DMS53 (cell line): ENCODE results near the gene CDKAL1.
A peak's percentile ranks its signal among the peaks of the same experiment; 100 is the strongest.

Source experiments
- DNase-seq: peaks from one replicate; lab custom pipeline; 2025; lab: John Stamatoyannopoulos, UW

The CDKAL1 gene

DNA sequence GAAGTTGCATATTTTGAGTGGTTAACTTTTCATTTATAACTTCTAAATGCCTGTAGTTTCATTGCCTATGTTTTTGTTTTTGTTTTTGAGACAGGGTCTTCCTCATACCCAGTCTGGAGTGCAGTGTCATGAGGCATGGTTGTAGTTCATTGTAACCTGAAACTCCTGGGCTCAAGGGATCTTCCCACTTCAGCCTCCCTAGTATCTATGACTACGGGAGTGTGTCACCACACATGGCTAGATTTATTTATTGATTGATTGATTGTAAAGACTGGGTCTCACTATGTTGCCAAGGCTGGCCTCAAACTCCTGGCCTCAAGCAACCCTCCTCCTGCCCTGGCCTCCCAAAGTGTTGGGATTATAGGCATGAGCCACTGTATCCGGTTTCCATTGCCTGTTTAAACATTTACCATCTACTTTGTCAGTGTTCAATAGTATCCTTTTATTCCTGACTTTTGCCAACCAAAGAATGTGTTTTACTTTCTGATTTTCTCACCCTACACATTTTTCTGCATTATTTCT is 144.6 kb downstream of the CDKAL1 start:
- DNase-seq, result peak; percentile 61

DNA sequence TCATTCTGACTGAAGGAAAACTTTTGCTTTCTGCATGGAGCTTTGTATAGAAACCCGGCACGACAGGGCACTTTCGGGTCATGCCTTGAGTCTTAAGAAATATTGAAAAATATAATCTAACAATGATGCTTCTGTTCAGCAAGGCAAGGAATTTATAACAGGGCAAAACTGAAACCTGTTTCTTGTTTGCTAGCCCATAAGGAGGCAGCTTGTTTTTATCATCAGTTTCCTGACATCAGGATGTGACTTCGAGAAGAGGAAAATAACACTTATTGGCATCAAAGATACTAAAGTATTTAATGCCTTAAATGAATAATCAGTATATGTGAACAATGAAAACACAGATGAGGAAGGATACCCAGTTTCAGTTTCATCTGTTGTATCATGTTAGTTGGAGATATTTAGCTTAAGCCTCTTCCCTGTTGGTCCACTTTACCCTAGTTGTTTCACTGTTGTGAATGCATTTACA is 146.5 kb downstream of the CDKAL1 start:
- DNase-seq, result peak; percentile 36

DNA sequence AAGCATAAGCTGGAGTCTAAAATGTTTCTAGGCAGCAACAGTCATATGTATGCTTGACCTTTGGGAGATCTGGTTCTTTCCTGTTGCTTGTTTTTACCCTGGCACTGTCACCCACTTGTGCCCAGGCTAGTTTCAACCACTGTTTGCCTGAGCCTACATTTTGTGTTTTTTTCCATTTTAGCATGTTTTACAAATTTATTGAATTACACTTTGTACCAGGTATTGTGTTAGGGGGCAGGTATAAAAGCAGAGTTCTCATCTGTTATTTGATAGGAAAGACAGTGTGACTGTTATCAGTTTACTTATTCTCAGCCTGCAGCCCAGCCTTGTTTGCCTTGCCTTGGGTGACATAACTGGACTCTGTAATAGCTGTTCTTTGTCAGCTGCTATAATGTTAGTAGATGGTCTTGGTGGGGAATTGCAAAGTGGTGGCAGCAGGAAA is 147.0 kb downstream of the CDKAL1 start:
- DNase-seq, result peak; percentile 45

- DNase-seq, result no peak
These were observed 150.2 kb downstream of the CDKAL1 start for GRCh38 chr6:20684474-20684873.

GRCh38 chr6:20686142-20686541 is 151.9 kb downstream of the CDKAL1 start:
- peak; percentile 10 for DNase-seq

DNA sequence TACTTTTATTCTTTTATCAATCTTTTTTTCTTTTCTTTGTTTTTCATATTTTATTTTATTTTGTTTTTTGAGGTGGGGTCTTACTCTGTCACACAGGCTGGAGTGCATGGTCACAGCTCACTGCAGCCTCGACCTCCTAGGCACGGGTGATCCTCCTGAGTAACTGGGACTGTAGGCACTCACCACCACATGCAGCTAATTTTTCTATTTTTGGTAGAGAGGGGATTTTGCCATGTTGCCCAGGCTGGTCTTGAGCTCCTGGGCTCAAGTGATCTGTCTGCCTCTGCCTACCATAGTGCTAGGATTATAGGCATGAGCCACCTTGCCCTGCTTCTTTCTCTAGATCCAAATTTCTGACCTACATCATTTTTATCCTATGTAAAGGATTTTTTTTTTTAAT is 153.2 kb downstream of the CDKAL1 start:
- no peak for DNase-seq

DNA sequence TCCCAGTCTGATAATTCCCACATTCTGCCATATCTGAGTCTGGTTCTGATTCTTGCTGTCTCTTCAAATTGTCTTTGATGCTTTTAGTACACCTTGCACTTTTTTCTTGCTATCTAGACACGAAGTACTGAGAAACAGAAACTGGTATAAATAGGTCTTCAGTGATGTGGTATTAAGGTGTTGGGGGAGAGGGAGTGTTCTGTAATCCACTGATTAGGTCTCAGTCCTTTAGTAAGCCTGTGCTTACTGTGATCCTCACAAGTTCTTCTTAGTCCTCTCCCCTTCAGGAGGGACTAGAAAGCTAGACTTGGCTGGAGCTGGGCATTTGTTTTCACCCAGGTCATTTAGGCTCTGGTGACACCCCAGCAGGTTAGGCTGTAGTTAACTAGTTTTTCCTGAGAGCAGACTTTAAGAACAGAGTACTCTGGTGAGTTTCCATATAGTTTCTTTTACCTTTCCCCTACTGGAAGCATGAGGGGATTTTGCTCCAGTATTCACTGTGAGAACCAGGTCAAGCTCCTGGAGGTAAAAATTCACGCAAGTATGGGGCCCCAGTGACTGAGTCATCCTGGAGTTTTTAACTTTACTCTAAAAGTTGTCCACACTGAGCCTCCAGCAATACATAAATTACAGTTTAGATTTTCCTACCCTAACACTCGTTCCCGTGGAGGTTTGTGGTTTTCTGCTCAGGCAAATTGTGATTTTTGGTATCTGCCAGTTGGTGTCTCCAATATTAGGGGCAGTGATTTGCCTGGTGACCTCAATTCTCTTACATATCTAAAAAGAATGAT is 154.6 kb downstream of the CDKAL1 start:
- DNase-seq, result peak; percentile 21

GRCh38 chr6:20691185-20691584 is 156.9 kb downstream of the CDKAL1 start:
- DNase-seq, result peak; percentile 54

DNA sequence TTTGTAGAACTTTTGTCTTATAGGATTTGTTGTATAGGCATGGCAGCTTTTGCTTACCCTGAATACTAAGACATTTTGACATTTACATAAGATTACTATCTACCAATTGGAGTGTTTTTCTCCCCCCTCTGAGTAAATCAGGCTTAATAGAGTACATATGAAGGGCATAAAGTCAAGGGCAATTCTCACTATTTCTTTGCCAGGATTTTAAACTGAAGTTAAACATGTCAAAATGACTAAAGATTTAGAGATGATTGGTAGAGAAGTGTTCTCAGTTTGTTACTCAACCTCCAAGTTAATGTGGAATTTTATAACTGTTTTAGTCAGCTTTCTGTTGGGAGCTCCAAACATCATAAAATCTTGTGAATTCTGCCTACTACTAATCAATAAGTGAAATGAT is 157.8 kb downstream of the CDKAL1 start:
- DNase-seq, result no peak

DNA sequence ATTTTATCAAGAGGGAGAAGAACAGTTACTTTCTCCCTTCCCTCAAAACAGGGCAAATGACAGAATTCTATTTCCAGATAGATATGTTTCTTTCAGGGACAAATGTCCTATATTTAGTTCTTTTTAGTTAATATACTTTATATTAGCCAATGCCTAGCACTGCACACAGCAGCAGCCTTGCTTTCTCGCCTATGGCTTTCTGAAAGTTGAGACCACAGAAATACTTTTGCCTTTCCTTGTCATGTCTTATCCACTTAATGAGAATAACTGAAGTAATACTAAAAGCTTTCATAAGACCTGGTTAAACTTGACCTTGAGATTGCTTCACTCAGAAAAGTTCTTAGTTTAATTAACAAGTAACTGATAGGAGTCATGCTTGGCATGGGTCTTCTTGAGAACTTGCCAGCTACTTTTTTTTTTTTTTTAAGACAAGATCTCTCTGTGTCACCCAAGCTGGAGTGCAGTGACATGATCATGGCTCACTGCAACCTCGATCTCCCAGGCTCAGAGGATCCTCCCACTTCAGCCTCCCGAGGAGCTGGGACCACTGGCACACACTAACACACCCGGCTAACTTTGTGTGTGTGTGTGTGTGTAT is 159.3 kb downstream of the CDKAL1 start:
- peak; percentile 16 for DNase-seq

GRCh38 chr6:20696676-20697075 is 162.4 kb downstream of the CDKAL1 start:
- no peak for DNase-seq

DNA sequence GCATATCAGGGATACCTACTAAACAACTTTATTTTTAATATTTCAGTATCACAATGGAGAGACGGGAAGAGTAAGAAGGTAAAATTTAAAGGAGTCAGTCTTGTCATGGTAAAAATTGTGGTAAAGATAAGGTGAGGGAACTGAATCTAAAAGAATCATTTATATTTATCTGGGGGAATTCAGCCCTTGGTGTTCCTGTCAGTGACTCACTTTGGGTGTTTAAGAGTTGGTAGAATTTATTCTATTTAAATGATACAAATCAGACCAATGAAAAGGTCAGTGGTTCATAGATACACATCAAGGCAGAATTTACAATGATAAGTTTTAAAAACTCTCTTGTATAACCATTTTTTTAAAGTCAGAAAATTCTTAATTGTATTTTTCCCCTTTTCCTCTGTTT is 164.4 kb downstream of the CDKAL1 start:
- DNase-seq, result no peak

- DNase-seq, result peak; percentile 75
These were observed 165.1 kb downstream of the CDKAL1 start for GRCh38 chr6:20699402-20699801.

- DNase-seq, result peak; percentile 56
These were observed 166.1 kb downstream of the CDKAL1 start for GRCh38 chr6:20700375-20700774.

- no peak for DNase-seq
These were observed 168.1 kb downstream of the CDKAL1 start for GRCh38 chr6:20702366-20702765.

GRCh38 chr6:20703049-20703448 is 168.8 kb downstream of the CDKAL1 start:
- DNase-seq, result no peak

GRCh38 chr6:20704325-20705025 is 170.2 kb downstream of the CDKAL1 start:
- DNase-seq, result peak; percentile 11

DNA sequence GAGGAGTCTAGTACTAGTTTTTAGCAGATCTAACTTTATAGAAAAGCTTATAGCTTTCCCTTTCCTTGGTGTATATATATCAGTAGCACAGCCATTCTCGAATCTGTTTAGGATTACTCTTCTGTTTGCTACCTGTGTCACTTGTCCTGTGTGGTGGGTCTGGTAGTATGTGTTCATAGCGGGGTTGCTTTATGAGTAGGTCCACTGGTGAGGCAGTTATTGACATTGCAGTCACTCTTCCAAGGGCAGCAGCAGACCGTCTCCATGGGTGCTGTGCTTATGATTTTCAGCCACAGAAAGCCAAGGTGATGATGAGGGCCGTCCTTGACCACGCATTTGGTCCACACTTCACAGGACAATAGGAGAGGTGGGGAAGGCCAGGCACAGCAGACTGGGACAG is 171.5 kb downstream of the CDKAL1 start:
- DNase-seq, result peak; percentile 81

DNA sequence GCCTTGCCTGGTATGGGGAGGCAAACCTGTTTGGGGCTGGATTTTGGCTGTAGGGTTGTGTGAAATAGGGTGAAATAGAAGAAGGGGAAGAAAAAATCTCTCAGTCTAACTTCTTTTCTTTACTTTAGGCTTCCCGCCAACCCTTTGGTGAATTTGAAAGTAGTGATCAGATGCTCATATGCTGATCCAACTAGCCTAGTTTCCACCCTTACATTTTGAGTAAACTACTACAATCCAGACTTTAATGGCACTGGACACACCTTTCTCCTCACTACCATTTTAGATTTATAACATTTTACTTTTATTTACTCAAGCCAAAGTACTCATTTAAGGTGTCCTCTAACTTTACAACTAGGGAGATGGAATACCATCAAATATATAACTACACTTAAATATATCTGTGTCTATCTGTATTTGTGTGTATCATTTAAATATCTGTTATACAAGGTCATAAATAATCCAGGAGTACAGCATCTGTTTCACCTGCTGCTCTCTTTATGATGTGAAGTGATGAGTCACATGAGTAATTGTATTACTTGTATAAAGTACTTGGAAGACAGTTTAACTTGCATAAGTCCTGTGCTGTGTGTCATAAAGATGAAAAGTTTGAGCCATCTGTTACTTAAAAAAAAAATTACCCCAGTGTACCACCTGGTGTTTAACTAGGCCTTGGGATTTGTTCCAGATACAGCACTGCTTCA is 172.1 kb downstream of the CDKAL1 start:
- peak; percentile 89 for DNase-seq

DNA sequence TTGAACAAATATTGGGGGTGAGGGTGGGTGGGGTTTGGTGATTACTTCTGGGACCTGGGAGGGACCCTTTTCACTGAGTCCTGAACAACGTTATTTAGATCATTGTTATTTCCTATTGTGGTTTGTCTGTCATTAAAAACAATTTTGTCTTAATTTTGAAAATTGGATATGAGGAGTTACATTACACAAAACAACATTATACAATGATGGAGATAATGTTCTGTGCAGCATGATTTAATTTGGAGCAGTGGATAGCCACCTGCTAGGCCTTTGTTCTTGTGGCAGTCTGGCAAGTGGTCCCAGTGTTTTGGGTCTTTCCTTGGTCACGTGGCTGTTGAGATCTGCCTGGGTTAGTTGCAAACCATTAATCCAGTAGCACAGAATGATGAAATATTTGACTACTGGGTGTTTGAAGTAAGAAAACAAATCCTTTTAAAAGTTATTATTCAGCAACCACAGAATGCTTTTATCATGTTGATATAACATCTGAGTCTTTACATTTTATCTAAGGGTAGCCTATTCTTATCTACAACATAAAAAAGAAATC is 172.8 kb downstream of the CDKAL1 start:
- DNase-seq, result peak; percentile 66

DNA sequence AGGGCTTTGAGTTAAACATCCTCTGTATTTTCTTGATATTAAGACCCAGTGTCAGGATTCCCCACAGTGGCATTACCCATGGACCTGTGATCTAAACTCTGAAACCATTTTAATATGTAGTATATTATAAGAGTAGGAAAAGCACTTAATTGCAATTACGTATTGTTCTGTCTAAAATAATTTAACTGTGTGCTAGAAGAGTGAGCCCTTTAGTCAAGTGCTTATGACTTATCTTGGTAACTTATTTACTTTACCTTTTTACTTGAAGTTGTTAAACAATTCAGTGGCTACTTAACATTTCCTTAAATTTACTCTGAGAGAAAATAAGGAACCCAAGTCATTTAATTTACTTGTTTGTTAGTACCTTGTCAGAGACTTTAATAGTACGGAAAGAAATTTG is 173.6 kb downstream of the CDKAL1 start:
- peak; percentile 29 for DNase-seq
